PC-9 (cell line): ENCODE results near the gene TNS1. TPM values are rescaled to one million over a fixed set of nuclear protein-coding genes. Genes with fewer than 3 reads are reported as not detected.

Source experiments
- BruUV-seq: library from RNA; stranded (reverse); fragments of 400-500 nt; replicated peaks from 2 replicates; lab custom pipeline; 2021; lab: Mats Ljungman, UMichigan
- CTCF ChIA-PET: fragments of 300-600 bp; sonication (Branson Sonifier 250); formaldehyde crosslinking; loops from one replicate; lab custom pipeline; 2022; ENCODE audit warnings: antibody characterized with exemption; lab: Charles Lee
- POLR2A ChIA-PET: fragments of 300-600 bp; sonication (Branson Sonifier 250); formaldehyde crosslinking; loops from one replicate; lab custom pipeline; 2022; ENCODE audit warnings: antibody characterized with exemption; ENCODE audit not compliant: unreplicated experiment; lab: Charles Lee
- DNase-seq, 2 experiments: peaks; one replicate each; pipeline versions ENCODE4 v3.0.0 to v3.0.0-alpha.2; 2015 to 2022; ENCODE audit warnings: mixed read lengths in 1 of 2
- H2AFZ ChIP-seq: fragments of 200-600 bp; sonication (generic); 2 replicates; pipeline ENCODE4 v1.8.1; 2017; ENCODE audit warnings: antibody characterized with exemption
- H3F3A ChIP-seq: fragments of 200-600 bp; sonication (generic); 2 replicates; pipeline ENCODE4 v1.8.1; 2017; ENCODE audit warnings: antibody characterized with exemption, mild to moderate bottlenecking, low read depth; ENCODE audit not compliant: insufficient read depth
- H3K27ac ChIP-seq: fragments of 200-600 bp; sonication (generic); 2 replicates; pipeline ENCODE4 v1.6.1; 2016; ENCODE audit warnings: mixed run types
- H3K27me3 ChIP-seq: fragments of 200-600 bp; sonication (generic); 2 replicates; pipeline ENCODE4 v1.6.1; 2016; ENCODE audit warnings: low read depth, mixed run types; ENCODE audit not compliant: insufficient read depth
- H3K36me3 ChIP-seq: fragments of 200-600 bp; sonication (generic); 2 replicates; pipeline ENCODE4 v1.6.1; 2016; ENCODE audit warnings: low read depth, mixed run types
- H3K4me1 ChIP-seq: fragments of 200-600 bp; sonication (generic); replicated peaks from 2 replicates; pipeline ENCODE4 v1.6.1; 2016; ENCODE audit warnings: mixed run types; ENCODE audit not compliant: insufficient read depth
- H3K4me2 ChIP-seq: fragments of 200-600 bp; sonication (generic); 2 replicates; pipeline ENCODE4 v1.6.1; 2017; ENCODE audit warnings: mixed run types
- H3K4me3 ChIP-seq: fragments of 200-600 bp; sonication (generic); 2 replicates; pipeline ENCODE4 v1.6.1; 2016; ENCODE audit warnings: mixed run types
- H3K79me2 ChIP-seq: fragments of 200-600 bp; sonication (generic); 2 replicates; pipeline ENCODE4 v1.6.1; 2017; ENCODE audit warnings: low read depth, mixed run types
- H3K9me2 ChIP-seq: fragments of 200-600 bp; sonication (generic); 2 replicates; pipeline ENCODE4 v1.8.1; 2017; ENCODE audit warnings: mild to moderate bottlenecking; ENCODE audit not compliant: insufficient read depth
- H3K9me3 ChIP-seq: fragments of 200-600 bp; sonication (generic); 2 replicates; pipeline ENCODE4 v1.8.1; 2016; ENCODE audit warnings: low read depth; ENCODE audit not compliant: insufficient read depth
- H4K20me1 ChIP-seq: fragments of 200-600 bp; sonication (generic); 2 replicates; pipeline ENCODE4 v1.8.1; 2017; ENCODE audit not compliant: insufficient read depth
- CTCF ChIP-seq: fragments of 200-600 bp; sonication (generic); conservative IDR thresholded peaks from 2 replicates; pipeline ENCODE4 v1.6.1; 2017; ENCODE audit warnings: mixed run types, antibody characterized with exemption, mild to moderate bottlenecking, moderate library complexity
- EZH2 ChIP-seq: fragments of 200-600 bp; sonication (generic); IDR thresholded peaks from 2 replicates; pipeline ENCODE4 v1.8.0; 2017; ENCODE audit warnings: antibody characterized with exemption, low read depth
- intact Hi-C: fragments of 100-400 bp; cut with micrococcal nuclease; formaldehyde crosslinking; loops from one replicate; pipeline ENCODE4 v1.10.0; 2022; ENCODE audit not compliant: unreplicated experiment
- total RNA-seq: library from RNA; stranded (reverse); gene quantifications from 2 replicates; pipeline ENCODE4 v1.2.3, GENCODE V29; 2021

Gene TNS1
- total RNA-seq, 1 experiment from 2014 or later = 5.5 TPM

- Histone ChIP-seq H3K4me3 (no peak overlapping the region), H3K9me3 (no peaks in the 10 kb centered on the region; the same call in 1 of the 2 replicates), H4K20me1 (no peaks in the 10 kb centered on the region), H2AFZ (no peak overlapping the region), H3K27me3 (peaks cover 12% of the 10 kb centered on the region), H3F3A (no peaks in the 10 kb centered on the region), H3K4me1 (no peaks in the 10 kb centered on the region), H3K36me3 (no peaks in the 10 kb centered on the region), H3K27ac (no peak overlapping the region), H3K9me2 (no peaks in the 10 kb centered on the region), H3K4me2 (no peak overlapping the region), H3K79me2 (no peaks in the 10 kb centered on the region)
- BruUV-seq = no TSS peak
- no peak for TF ChIP-seq CTCF
- intact Hi-C loops = no loop called here
- ChIA-PET POLR2A (interaction anchor here (0.5 kb wide), 1 partner anchor 9 kb away, joined by 4 read pairs; no protein-coding TSS in a partner anchor), CTCF (no interaction called here)
- DNase-seq = no peak
These were observed 30.3 kb downstream of the TNS1 start for GRCh38 chr2:217972490-217972889.

- intact Hi-C loops = no loop called here
- no peaks in the 10 kb centered on the region for H3K4me1 ChIP-seq
- no peak for DNase-seq
- no peak overlapping the region for H3K4me3 ChIP-seq
- H3K27me3 ChIP-seq = peaks cover 10% of the 10 kb centered on the region
- no peaks in the 10 kb centered on the region for H3K9me2 ChIP-seq
- H3F3A ChIP-seq = no peaks in the 10 kb centered on the region
- H4K20me1 ChIP-seq = no peaks in the 10 kb centered on the region
- no peaks in the 10 kb centered on the region for H3K79me2 ChIP-seq
- H3K9me3 ChIP-seq = no peaks in the 10 kb centered on the region; the same call in 1 of the 2 replicates
- H3K27ac ChIP-seq = no peak overlapping the region
- POLR2A ChIA-PET = interaction anchor here (0.5 kb wide), 1 partner anchor 9 kb away, joined by 4 read pairs; no protein-coding TSS in a partner anchor
- CTCF ChIA-PET = no interaction called here
- H3K36me3 ChIP-seq = no peaks in the 10 kb centered on the region
- no peak overlapping the region for H2AFZ ChIP-seq
- BruUV-seq = no TSS peak
- H3K4me2 ChIP-seq = no peak overlapping the region
- TF ChIP-seq CTCF = no peak
- no peak for TF ChIP-seq EZH2
These were observed 30.8 kb downstream of the TNS1 start for GRCh38 chr2:217972037-217972436.

GRCh38 chr2:217971166-217971565 lies 31.6 kb downstream of the TNS1 start:
- Histone ChIP-seq H3K4me2 (no peak overlapping the region), H3K79me2 (no peaks in the 10 kb centered on the region), H3K27me3 (peaks cover 10% of the 10 kb centered on the region), H3K9me2 (no peaks in the 10 kb centered on the region), H3F3A (no peaks in the 10 kb centered on the region), H3K9me3 (no peaks in the 10 kb centered on the region; the same call in 1 of the 2 replicates), H3K36me3 (no peaks in the 10 kb centered on the region), H4K20me1 (no peaks in the 10 kb centered on the region), H3K4me3 (no peak overlapping the region), H3K4me1 (no peaks in the 10 kb centered on the region), H3K27ac (no peak overlapping the region), H2AFZ (no peak overlapping the region)
- no peak for DNase-seq
- POLR2A ChIA-PET = no interaction called here
- intact Hi-C loops = no loop called here
- CTCF ChIA-PET = no interaction called here
- no TSS peak for BruUV-seq
- TF ChIP-seq EZH2 (no peak), CTCF (no peak)
